GM12873 (cell line): ENCODE data around the gene TSC1.

Source experiments
- TF ChIP-seq, protein P1 (sequence below): IDR thresholded peaks from 2 replicates; pipeline ENCODE4 v1.5.1; 2012; ENCODE audit warnings: low read depth, mild to moderate bottlenecking, moderate library complexity, low read length, control low read depth; ENCODE audit not compliant: insufficient read depth; ENCODE audit errors: missing control alignments

The TSC1 gene

DNA sequence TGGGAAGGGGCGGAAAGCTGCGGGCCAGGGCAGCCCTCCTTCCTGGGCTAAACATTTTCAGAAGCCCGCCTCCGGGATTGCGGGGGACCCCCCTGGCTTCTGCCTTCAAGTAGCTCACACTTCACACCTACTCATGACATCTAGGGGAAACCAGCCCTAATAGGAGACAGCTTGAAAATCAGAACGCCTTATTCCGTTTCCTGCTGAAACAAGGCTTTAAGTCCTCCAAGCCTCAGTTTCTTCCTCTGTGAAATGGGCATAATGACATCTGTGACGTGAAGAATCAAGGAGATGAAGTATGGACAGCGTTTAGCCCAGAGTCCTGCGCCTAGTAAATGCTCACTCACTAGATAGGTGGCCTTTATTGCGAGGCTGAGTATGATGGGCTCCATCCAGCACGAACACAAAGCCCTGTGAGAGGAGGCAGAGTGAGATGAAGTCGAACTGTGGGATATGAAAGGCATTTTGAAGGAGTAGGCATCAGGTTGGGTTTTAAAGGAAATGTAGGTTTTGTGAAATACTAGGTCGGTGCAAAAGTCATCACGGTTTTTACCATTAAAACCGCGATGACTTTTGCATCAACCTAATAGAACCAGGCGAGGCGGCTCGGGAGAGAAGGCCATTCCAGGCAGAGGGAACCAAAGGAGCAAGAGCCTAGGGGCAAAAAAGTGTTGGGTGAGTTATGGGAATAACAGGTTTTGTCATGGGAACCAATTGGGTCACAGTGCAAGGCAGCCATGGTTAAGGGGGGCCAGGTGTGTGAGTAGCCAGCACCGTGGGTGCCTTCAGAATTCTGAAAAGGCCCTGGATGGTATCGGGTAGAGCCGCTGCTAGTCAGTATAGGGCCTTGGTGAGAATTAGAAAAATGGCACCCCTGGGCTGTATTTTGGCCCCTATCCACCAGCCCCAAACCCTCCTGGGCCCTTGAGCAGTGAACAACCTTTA is 1.0 kb upstream of the TSC1 start:
- TF ChIP-seq, protein P1, sequence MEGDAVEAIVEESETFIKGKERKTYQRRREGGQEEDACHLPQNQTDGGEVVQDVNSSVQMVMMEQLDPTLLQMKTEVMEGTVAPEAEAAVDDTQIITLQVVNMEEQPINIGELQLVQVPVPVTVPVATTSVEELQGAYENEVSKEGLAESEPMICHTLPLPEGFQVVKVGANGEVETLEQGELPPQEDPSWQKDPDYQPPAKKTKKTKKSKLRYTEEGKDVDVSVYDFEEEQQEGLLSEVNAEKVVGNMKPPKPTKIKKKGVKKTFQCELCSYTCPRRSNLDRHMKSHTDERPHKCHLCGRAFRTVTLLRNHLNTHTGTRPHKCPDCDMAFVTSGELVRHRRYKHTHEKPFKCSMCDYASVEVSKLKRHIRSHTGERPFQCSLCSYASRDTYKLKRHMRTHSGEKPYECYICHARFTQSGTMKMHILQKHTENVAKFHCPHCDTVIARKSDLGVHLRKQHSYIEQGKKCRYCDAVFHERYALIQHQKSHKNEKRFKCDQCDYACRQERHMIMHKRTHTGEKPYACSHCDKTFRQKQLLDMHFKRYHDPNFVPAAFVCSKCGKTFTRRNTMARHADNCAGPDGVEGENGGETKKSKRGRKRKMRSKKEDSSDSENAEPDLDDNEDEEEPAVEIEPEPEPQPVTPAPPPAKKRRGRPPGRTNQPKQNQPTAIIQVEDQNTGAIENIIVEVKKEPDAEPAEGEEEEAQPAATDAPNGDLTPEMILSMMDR, result no peak

DNA sequence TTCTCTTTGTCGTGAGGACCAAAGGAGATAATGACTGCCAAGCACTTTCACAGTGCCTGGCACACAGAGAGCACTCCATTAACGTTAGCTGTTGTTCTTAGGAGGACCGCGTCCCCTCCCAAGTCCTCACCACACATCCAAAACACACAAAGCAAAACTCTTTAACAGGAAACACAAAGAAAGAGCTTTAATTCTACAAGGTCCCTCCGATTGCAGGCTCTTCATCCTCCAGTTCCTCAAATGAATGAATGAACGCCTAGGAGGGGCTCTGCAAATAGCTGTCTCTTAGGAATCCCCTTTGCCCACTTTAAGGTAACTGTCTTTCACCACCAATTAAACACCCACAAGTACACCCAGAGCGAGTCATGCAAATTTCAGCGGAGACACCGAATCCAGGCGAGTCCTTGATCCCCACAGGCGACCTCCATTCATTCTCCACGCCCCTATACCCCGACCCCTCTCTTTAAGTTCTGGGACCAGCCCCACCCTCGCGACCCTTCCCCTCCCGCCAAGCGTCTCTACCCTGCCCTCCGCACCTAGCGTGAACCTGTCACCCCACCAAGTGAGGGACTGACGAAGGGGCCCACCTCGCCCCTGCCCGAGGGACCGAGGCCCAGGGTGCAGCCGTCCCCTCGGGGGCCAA is 644 bp downstream of the TSC1 start:
- TF ChIP-seq, protein P1, result no peak

DNA sequence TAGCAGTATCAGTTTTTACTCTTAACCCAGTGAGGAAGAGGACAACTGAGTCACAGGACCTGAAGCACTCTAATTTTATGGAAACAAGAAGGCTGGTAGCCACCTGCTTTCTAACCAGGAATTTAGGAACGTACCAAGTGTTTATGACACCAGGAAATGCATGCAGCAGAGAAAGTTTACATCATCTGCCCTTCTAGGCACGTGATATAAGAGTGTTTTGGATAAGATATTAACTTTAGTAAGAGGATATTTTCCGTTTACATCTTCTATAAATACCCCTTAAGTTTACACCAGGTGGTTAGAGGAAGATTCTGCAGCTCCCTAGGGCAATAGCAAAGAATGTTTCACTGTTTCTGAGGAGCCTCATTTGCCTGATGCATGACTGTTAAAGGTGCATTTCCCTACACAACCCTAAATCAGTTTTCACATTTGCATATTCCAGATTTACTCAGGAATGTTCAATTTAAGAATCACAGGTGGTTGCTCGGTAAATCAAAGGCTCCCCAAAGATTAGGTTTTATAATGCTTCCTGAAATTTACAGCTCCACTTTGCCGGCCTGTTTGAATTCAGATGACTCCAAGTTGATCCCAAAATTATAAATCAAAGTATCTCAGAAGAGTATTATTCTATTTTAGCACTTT is 1.8 kb downstream of the TSC1 start:
- TF ChIP-seq, protein P1, result no peak

DNA sequence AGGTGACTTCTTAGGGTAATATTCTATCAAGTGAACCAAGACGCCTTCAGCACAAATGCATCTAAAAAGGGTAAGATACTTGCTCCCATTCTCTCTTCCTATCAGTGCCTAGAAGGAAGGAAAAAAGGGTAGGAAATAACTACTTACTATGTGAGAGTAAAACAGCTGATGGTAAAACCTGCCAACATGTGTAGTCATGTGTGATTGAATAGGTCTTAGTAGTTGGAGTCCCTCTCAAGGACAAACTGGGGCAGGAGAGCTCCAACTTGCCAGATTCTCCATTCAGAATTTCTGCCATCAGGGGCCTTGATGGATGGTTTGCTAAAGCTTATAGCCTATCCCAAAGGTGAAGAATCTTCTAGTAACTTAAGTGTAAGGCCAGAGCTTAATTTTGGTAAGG is 5.2 kb downstream of the TSC1 start:
- TF ChIP-seq, protein P1, result no peak

DNA sequence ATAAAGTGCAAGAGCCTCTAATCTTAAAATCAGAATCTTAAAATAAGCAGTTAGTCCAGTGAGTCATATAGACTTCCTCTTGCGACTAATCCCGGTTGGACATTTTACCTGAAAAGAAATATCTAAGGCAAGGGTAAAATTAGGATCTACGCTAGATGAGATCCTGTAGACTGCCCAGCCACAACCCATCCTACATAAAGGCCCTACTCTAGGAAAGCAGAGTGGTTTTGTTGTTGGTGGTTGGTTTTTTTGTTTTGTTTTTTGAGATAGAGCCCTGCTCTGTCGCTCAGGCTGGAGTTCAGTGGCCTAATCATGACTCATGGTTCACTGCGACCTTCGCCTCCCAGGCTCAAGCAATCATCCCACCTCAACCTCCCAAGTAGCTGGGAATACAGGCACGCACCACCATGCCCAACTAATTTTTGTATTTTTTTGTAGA is 6.9 kb downstream of the TSC1 start:
- TF ChIP-seq, protein P1, result no peak

DNA sequence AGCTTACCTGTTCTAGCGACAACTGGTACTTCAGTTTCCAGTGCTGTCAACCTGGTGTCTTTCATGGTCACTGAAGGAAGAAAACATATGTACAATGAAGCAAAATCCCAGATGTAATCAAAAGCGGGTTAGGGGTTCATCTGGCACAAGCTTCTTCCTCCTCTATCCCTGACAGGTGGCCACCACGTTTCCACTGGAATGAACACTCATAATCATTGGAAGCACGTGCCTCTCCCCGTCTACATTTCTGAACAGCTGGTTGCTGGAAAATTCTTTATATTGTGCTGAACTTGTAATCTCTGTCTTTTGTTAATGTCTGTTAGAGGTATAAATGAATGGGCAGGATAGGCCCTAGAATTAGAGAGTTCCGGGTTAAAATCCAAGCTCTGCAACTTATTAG is 9.4 kb downstream of the TSC1 start:
- TF ChIP-seq, protein P1, result no peak

DNA sequence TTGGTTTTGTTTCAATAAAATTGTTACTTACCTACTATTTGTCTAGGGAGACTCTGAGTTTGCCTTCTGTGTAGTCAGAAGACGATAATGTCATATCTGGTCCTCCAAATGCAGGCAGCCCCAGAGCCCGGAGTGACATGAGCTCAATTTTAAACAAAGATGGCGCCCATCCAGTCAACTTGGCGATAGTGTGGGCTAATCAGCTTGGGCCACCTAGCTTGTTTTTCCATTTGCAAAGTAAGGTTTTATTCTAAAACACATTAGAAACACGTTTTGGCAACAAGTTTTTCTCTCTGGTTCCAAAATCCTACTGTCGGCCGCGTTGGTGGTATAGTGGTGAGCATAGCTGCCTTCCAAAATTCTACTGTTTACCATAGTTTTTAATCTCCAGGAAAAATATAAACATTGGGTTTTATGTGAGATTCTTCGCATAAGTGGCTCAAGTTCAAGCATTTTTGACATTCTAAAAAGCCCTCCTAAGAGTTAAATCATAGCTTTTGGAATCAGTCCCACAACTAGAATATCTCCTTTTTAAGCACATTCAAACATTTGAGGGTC is 13.2 kb downstream of the TSC1 start:
- TF ChIP-seq, protein P1, result no peak
